HepG2 (cell line): ENCODE data around the gene NOS1AP. TPM values are rescaled to one million over a fixed set of nuclear protein-coding genes. Genes with fewer than 3 reads are reported as not detected.

Source experiments
- DBP ChIP-seq: sonication (generic); formaldehyde crosslinking; IDR thresholded peaks from 2 replicates; pipeline ENCODE4 v1.4.0; 2020; ENCODE audit warnings: missing genetic modification reagents; ENCODE audit errors: not compliant biosample characterization
- E2F5 ChIP-seq: sonication (generic); formaldehyde crosslinking; conservative IDR thresholded peaks from 2 replicates; pipeline ENCODE4 v1.4.0; 2020; ENCODE audit warnings: missing genetic modification reagents
- HBP1 ChIP-seq: IDR thresholded peaks from 2 replicates; pipeline ENCODE4 v1.6.1; 2016; ENCODE audit warnings: low read depth, control low read depth
- HES4 ChIP-seq: sonication (generic); formaldehyde crosslinking; IDR thresholded peaks from 2 replicates; pipeline ENCODE4 v1.9.0; 2021; ENCODE audit warnings: mild to moderate bottlenecking, missing genetic modification reagents, borderline replicate concordance
- KMT2B ChIP-seq: IDR thresholded peaks from 2 replicates; pipeline ENCODE4 v1.6.1; 2016; ENCODE audit warnings: missing genetic modification reagents, missing compliant biosample characterization
- MED13 ChIP-seq: sonication (generic); formaldehyde crosslinking; IDR thresholded peaks from 2 replicates; pipeline ENCODE4 v1.5.0; 2020; ENCODE audit warnings: missing genetic modification reagents
- PAX8 ChIP-seq: sonication (generic); formaldehyde crosslinking; IDR thresholded peaks from 2 replicates; pipeline ENCODE4 v1.8.0; 2022; ENCODE audit warnings: mild to moderate bottlenecking, missing genetic modification reagents, borderline replicate concordance
- POGZ ChIP-seq: sonication (generic); formaldehyde crosslinking; IDR thresholded peaks from 2 replicates; pipeline ENCODE4 v1.4.0; 2020; ENCODE audit warnings: mild to moderate bottlenecking, missing genetic modification reagents
- REXO4 ChIP-seq: sonication (generic); formaldehyde crosslinking; IDR thresholded peaks from 2 replicates; pipeline ENCODE4 v1.8.0; 2022; ENCODE audit warnings: missing genetic modification reagents, mild to moderate bottlenecking, borderline replicate concordance
- SIX4 ChIP-seq: sonication (generic); formaldehyde crosslinking; IDR thresholded peaks from 2 replicates; pipeline ENCODE4 v1.4.0; 2020; ENCODE audit warnings: missing genetic modification reagents
- ZMAT3 ChIP-seq: sonication (generic); formaldehyde crosslinking; conservative IDR thresholded peaks from 2 replicates; pipeline ENCODE4 v1.7.0; 2021; ENCODE audit warnings: missing genetic modification reagents
- ZNF10 ChIP-seq: sonication (generic); formaldehyde crosslinking; IDR thresholded peaks from 2 replicates; pipeline ENCODE4 v1.4.0; 2020; ENCODE audit warnings: mild to moderate bottlenecking, low read depth, missing genetic modification reagents, borderline replicate concordance
- ZNF274 ChIP-seq: sonication (generic); formaldehyde crosslinking; IDR thresholded peaks from 2 replicates; pipeline ENCODE4 v1.5.1; 2020; ENCODE audit warnings: mild to moderate bottlenecking, missing genetic modification reagents
- ZNF383 ChIP-seq: sonication (generic); formaldehyde crosslinking; IDR thresholded peaks from 2 replicates; pipeline ENCODE4 v1.4.0; 2020; ENCODE audit warnings: missing genetic modification reagents, mild to moderate bottlenecking, borderline replicate concordance
- ZNF432 ChIP-seq: sonication (generic); formaldehyde crosslinking; IDR thresholded peaks from 2 replicates; pipeline ENCODE4 v1.5.0; 2020; ENCODE audit warnings: missing genetic modification reagents, mild to moderate bottlenecking, borderline replicate concordance
- ZNF598 ChIP-seq: sonication (generic); formaldehyde crosslinking; IDR thresholded peaks from 2 replicates; pipeline ENCODE4 v1.5.1; 2020; ENCODE audit warnings: mild to moderate bottlenecking, missing genetic modification reagents, borderline replicate concordance
- ZNF609 ChIP-seq: sonication (generic); formaldehyde crosslinking; IDR thresholded peaks from 2 replicates; pipeline ENCODE4 v1.4.0; 2020; ENCODE audit warnings: mild to moderate bottlenecking, missing genetic modification reagents, borderline replicate concordance
- ZNF691 ChIP-seq: sonication (generic); formaldehyde crosslinking; IDR thresholded peaks from 2 replicates; pipeline ENCODE4 v1.4.0; 2020; ENCODE audit warnings: missing genetic modification reagents, low read depth, mild to moderate bottlenecking, borderline replicate concordance
- ZNF768 ChIP-seq: sonication (generic); formaldehyde crosslinking; IDR thresholded peaks from 2 replicates; pipeline ENCODE4 v1.4.0; 2020; ENCODE audit warnings: missing genetic modification reagents
- ZNF883 ChIP-seq: sonication (generic); formaldehyde crosslinking; IDR thresholded peaks from 2 replicates; pipeline ENCODE4 v1.5.1; 2020; ENCODE audit warnings: mild to moderate bottlenecking, missing genetic modification reagents; ENCODE audit errors: not compliant biosample characterization
- polyA plus RNA-seq, 8 experiments: library from polyadenylated mRNA; depleted of rRNA in 3 of 8; stranded (reverse) in 7 of 8; unstranded in 1 of 8; fragments of >200 nt; fragmentation: Illumina TruSeq in 4 of 8; extraction: Trizol in 4 of 8; gene quantifications; 2 replicates each; pipeline versions ENCODE4 v1.2.1 to v1.2.3, GENCODE V29; 2011 to 2016; ENCODE audit warnings: low read depth in 4 of 8, missing spikeins in 1 of 8, mixed read lengths in 1 of 8; ENCODE audit not compliant: insufficient read depth in 1 of 8
- total RNA-seq, 5 experiments: library from RNA; depleted of rRNA; stranded (reverse); fragments of >200 nt; fragmentation: Illumina TruSeq; extraction: Trizol; gene quantifications; 2 replicates each; pipeline ENCODE4 v1.2.3, GENCODE V29; 2016; ENCODE audit warnings: low read depth in 1 of 5

The NOS1AP gene
- total and polyA plus RNA-seq, 2 of the 13 experiments (the other 11 are each of a cell fraction or from before 2014, with no cell fraction given), result 2.0 to 3.3 TPM

GRCh38 chr1:162235241-162235800 is 165.8 kb downstream of the NOS1AP start (continued):
- TF ChIP-seq ZNF274 (no peak), SIX4 (CRISPR knock-in tag) (no peak; the same call in 1 of the 2 replicates), ZNF432 (no peak), ZNF10 (CRISPR knock-in tag) (no peak), ZNF383 (CRISPR knock-in tag) (no peak), ZNF691 (CRISPR knock-in tag) (no peak), KMT2B (CRISPR knock-in tag) (no peak), HES4 (CRISPR knock-in tag) (no peak), HBP1 (CRISPR knock-in tag) (no peak), ZNF598 (CRISPR knock-in tag) (no peak), ZNF768 (no peak), ZNF883 (CRISPR knock-in tag) (no peak), MED13 (CRISPR knock-in tag) (no peak), POGZ (CRISPR knock-in tag) (peak; percentile 94), DBP (CRISPR knock-in tag) (no peak), E2F5 (CRISPR knock-in tag) (no peak), ZNF609 (CRISPR knock-in tag) (no peak), ZMAT3 (no peak), REXO4 (CRISPR knock-in tag) (no peak), PAX8 (CRISPR knock-in tag) (no peak)
- TF ChIP-seq, all 625 proteins: peak for 166
